Lower leg skin (tissue), 4 donors: ENCODE results near the gene DEGS2. TPM values are rescaled to one million over a fixed set of nuclear protein-coding genes. Genes with fewer than 3 reads are reported as not detected.

ENCODE experiments used
- DNase-seq, 2 donors: peaks; one replicate each; pipeline ENCODE4 v3.0.0-alpha.2; 2019; ENCODE audit warnings: low spot score in 2 of 2
- H3K4me3 ChIP-seq: fragments of 200-600 bp; sonication (generic); 2 replicates; pipeline ENCODE4 v1.5.1; 2017; ENCODE audit warnings: mild to moderate bottlenecking, low read depth; ENCODE audit not compliant: poor library complexity, severe bottlenecking
- POLR2A ChIP-seq, 2 donors: fragments of 450-650 bp; IDR thresholded peaks; one replicate each; pipeline ENCODE4 v1.6.1; 2016 to 2017; ENCODE audit warnings: antibody characterized with exemption in 2 of 2, mild to moderate bottlenecking in 1 of 2, moderate library complexity in 1 of 2
- WGBS, 2 donors: methylation state at CpG; one replicate each; pipeline ENCODE4 v1.1.5; 2018; 5-methylcytosine and 5-hydroxymethylcytosine counted together
- intact Hi-C: fragments of 100-400 bp; cut with DNase I; formaldehyde crosslinking; loops from one replicate; pipeline ENCODE4 v1.15.0; 2023; ENCODE audit warnings: low total_unique reads
- total RNA-seq, 4 donors: library from RNA; depleted of rRNA; stranded (reverse); fragments of >200 nt; gene quantifications; one replicate each; pipeline ENCODE4 v1.1.0, GENCODE V29; 2016
- TF ChIP-seq, protein P1 (sequence below), 3 donors: fragments of 450-650 bp; IDR thresholded peaks; one replicate each; pipeline ENCODE4 v1.5.1; 2016; ENCODE audit warnings: antibody characterized with exemption in 3 of 3, mild to moderate bottlenecking in 3 of 3, moderate library complexity in 2 of 3

Gene DEGS2
- total RNA-seq, 4 donors from 2014 or later, result 136 to 185 (median 164) TPM

DNA sequence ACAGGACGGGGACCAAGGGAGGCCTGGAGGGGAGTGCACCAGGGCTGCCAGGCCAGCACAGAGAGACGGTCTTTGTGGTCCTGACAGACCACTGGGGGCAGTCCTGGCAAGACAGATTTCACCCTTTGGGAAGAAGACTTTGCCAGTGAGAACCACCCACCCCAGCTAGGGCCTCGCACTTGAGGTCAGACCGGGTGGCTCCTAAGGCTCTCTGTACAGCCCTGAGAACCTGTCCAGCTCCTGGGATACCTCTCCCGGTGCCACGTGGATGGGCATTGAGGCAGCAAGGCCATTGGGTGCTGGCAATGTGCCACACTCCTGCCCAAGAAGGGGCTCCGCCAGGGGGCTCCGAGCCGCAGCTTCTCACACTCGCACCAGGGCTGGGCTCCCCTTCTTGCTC is 42.4 kb downstream of the DEGS2 start:
- no peak for DNase-seq
- intact Hi-C loops, result no loop called here
- 95 to 96% methylated on average over 6 to 10 of the region's 10 CpGs for WGBS, 2 donors
- TF ChIP-seq, protein P1, sequence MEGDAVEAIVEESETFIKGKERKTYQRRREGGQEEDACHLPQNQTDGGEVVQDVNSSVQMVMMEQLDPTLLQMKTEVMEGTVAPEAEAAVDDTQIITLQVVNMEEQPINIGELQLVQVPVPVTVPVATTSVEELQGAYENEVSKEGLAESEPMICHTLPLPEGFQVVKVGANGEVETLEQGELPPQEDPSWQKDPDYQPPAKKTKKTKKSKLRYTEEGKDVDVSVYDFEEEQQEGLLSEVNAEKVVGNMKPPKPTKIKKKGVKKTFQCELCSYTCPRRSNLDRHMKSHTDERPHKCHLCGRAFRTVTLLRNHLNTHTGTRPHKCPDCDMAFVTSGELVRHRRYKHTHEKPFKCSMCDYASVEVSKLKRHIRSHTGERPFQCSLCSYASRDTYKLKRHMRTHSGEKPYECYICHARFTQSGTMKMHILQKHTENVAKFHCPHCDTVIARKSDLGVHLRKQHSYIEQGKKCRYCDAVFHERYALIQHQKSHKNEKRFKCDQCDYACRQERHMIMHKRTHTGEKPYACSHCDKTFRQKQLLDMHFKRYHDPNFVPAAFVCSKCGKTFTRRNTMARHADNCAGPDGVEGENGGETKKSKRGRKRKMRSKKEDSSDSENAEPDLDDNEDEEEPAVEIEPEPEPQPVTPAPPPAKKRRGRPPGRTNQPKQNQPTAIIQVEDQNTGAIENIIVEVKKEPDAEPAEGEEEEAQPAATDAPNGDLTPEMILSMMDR (IDR thresholded peaks at IDR 0.05), result no peak
- TF ChIP-seq POLR2A (IDR thresholded peaks at IDR 0.05), result no peak
- H3K4me3 ChIP-seq, result no peak overlapping the region

DNA sequence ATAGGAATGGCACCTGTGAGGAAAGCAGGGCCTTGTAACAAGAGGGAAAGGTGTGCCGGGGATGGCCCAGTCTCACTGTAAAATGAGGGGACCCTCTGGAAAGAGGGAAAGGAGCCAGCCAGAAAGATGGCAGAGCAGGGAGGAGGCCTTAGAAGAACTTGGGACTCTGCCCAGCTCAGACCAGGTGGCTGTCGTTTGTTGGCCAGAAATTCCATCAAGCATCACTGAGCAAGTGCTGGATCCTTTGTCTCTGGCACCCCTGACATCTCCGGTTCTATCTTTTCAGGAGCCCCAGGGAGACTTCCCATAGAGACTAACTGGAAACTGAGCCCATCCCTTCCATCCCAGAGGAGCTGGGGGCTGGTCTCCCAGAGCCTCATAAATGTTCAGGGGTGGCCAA is 43.3 kb downstream of the DEGS2 start:
- no peak overlapping the region for H3K4me3 ChIP-seq
- WGBS, 2 donors, result 71 to 75% methylated on average over 3 of the region's 3 CpGs
- no peak for TF ChIP-seq POLR2A (IDR thresholded peaks at IDR 0.05)
- TF ChIP-seq, protein P1 (IDR thresholded peaks at IDR 0.05), result no peak
- no peak for DNase-seq
- intact Hi-C loops, result no loop called here

DNA sequence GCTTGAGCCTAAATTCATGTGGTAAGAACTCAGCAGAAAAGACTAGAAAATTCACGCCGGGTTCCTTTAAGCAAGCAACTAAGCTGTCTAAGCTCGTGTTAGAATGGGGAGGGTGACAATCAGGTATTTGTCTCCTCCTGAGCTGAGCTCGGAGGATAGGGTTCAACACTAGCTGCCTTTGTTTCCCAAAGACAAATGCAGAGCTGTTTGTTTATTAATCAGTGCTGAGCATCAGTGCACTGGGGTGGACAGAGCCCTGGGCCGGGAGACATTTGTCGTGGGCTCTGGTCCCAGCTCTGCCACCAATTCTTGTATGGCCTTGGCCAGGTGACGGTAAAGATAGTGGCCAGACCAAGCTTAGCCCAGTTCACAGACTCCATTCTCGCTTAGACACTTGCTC is 43.7 kb downstream of the DEGS2 start:
- intact Hi-C loops, result no loop called here
- TF ChIP-seq, protein P1 (IDR thresholded peaks at IDR 0.05), result no peak
- TF ChIP-seq POLR2A (IDR thresholded peaks at IDR 0.05), result no peak
- H3K4me3 ChIP-seq, result no peak overlapping the region
- DNase-seq, result no peak
- WGBS, 2 donors, result 91 to 97% methylated on average over 8 of the region's 8 CpGs

DNA sequence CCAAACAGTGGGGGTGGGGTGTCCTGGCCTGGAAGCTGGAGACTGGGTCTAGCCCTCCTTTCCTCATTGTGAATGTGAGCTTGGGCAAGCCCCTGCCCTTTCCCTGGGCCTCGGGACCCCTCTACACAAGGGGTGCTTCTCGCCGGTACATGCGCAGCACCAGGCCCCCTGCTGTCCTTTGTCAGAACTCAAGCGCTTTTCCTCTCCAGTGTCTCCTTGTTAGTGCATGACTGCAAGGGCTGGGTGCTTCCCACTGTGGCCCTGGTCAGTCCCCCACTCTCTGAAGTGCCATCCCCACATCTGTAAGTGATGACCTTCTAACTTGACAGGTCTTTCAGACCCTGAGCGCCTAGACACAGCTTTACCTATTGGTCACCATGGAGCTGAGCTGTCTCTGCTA is 44.2 kb downstream of the DEGS2 start:
- WGBS, 2 donors, result 96 to 99% methylated on average over 6 of the region's 6 CpGs
- DNase-seq, result no peak
- TF ChIP-seq POLR2A (IDR thresholded peaks at IDR 0.05), result no peak
- TF ChIP-seq, protein P1 (IDR thresholded peaks at IDR 0.05), result no peak
- intact Hi-C loops, result no loop called here
- no peak overlapping the region for H3K4me3 ChIP-seq

DNA sequence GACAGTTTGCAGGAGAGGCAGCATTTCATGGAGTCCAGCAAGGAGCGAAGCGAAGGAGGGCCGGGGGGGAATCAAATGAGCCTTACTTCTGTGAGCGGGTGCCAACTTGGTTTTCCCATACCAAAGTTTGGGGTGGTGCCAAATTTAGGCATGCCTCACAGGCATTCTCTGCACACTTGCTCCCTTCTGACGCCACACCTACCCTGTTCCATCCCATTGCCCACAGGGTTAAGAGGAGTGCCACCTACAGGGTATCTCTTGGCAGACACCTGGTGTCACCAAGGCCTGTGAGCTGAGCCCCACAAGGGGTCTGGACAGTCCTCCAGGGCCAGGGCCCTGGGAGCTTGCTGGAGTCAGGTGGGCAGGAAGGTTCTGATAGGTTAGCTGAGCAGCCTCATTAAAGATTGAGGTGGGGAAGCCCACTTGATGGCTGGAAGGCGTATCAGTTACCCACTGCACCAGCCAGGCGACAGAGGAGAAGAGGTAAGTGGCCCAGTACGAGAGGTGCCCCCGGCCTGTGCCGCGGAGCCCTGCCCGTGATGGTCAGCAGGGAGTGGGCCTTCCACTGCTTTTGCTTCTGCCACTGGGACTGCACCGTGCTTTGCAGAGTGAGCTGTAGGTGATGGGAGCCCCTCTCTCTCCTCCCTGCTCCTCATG is 45.2 kb downstream of the DEGS2 start:
- TF ChIP-seq POLR2A (IDR thresholded peaks at IDR 0.05), result no peak
- TF ChIP-seq, protein P1 (IDR thresholded peaks at IDR 0.05), result no peak
- intact Hi-C loops, result no loop called here
- no peak overlapping the region for H3K4me3 ChIP-seq
- DNase-seq, result no peak
- 91 to 94% methylated on average over 13 of the region's 13 CpGs for WGBS, 2 donors
